Measurements from ENCODE around the gene PDIA4. TPM values are rescaled to one million over a fixed set of nuclear protein-coding genes. Genes with fewer than 3 reads are reported as not detected.

Gene PDIA4
- total and polyA plus RNA-seq, 7 donors = 9.8 to 29.2 (median 14.5) TPM

DNA sequence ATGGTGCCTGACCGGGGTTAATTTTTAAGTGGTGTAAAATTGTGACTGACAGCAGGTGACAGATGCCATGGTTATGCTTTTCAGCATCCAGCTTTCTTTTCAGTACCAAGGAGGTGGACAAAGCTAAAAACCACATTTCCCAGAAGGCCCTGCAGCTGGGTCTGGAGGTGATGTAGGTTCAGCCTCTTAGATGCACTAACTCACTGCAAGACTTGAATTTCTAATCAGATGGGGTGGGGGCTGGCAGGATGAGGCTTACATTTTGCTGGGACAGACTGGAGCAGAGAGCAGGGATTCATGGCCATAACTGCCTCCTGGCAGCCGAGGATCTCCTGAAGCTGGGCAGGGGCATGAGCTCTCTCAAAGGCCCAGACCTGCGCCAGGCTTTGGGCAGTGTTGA lies 52.4 kb downstream of the PDIA4 start:
- no peak for ATAC-seq
- H3K27ac ChIP-seq = no peak overlapping the region
- no peaks in the 10 kb centered on the region for H3K9me3 ChIP-seq
- intact Hi-C loops (cut with DNase I) = no loop called here
- no peak for TF ChIP-seq CTCF (IDR thresholded peaks at IDR 0.05)
- H3K4me3 ChIP-seq = no peak overlapping the region
- DNase-seq = peak in 1 of 2 donors; percentile 28
- WGBS, 3 donors = 46 to 76% (median 55%) methylated on average over 3 of the region's 3 CpGs
- H3K27me3 ChIP-seq (ENCODE audit: insufficient read depth in 3 of 3, low read length in 2 of 3) = peaks cover 0 to 10% (median 0%) of the 10 kb centered on the region in 3 donors
- H3K4me1 ChIP-seq = no peaks in the 10 kb centered on the region
- H3K36me3 ChIP-seq (ENCODE audit: insufficient read depth in 1 of 2, low read depth in 1 of 2) = no peaks in the 10 kb centered on the region

GRCh38 chr7:148973256-148973655 lies 55.0 kb downstream of the PDIA4 start:
- Histone ChIP-seq H3K9me3 (no peaks in the 10 kb centered on the region), H3K36me3 (ENCODE audit: insufficient read depth in 1 of 2, low read depth in 1 of 2) (no peaks in the 10 kb centered on the region), H3K4me3 (no peak overlapping the region), H3K27me3 (ENCODE audit: insufficient read depth in 3 of 3, low read length in 2 of 3) (peaks cover 0 to 4% (median 0%) of the 10 kb centered on the region in 3 donors), H3K27ac (no peak overlapping the region), H3K4me1 (no peaks in the 10 kb centered on the region)
- TF ChIP-seq CTCF (IDR thresholded peaks at IDR 0.05) = no peak
- ATAC-seq = no peak
- intact Hi-C loops (cut with DNase I) = no loop called here
- 59 to 73% (median 70%) methylated on average over 6 of the region's 6 CpGs for WGBS, 3 donors
- peak in 1 of 2 donors; percentile 13 for DNase-seq

DNA sequence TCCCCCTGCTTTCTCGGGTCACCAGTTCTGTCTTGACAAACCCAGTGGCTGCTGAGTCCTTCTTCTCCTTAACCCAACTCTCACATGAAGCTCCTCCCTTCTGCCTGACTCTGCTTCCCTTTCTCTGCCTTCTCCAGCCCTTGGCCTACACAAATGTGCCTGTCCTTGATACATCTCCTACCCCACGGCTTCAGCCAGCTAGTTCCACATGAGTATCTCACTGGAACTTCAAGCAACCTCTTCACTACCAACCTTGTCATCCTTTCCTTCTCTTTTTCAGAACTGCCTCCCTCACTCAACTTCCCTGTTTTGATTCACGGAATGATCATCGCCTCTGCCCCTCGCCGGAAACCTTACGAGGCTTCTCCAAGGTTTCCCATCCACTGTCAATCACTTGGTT lies 55.9 kb downstream of the PDIA4 start:
- WGBS, 3 donors = 75 to 79% (median 78%) methylated on average over 7 of the region's 7 CpGs
- Histone ChIP-seq H3K36me3 (ENCODE audit: insufficient read depth in 1 of 2, low read depth in 1 of 2) (no peaks in the 10 kb centered on the region), H3K4me3 (no peak overlapping the region), H3K4me1 (no peaks in the 10 kb centered on the region), H3K27ac (no peak overlapping the region), H3K27me3 (ENCODE audit: insufficient read depth in 3 of 3, low read length in 2 of 3) (no peaks in the 10 kb centered on the region), H3K9me3 (no peaks in the 10 kb centered on the region)
- intact Hi-C loops (cut with DNase I) = no loop called here
- TF ChIP-seq CTCF (IDR thresholded peaks at IDR 0.05) = no peak
- ATAC-seq (no peak), DNase-seq (peak in 1 of 2 donors; percentile 41)

DNA sequence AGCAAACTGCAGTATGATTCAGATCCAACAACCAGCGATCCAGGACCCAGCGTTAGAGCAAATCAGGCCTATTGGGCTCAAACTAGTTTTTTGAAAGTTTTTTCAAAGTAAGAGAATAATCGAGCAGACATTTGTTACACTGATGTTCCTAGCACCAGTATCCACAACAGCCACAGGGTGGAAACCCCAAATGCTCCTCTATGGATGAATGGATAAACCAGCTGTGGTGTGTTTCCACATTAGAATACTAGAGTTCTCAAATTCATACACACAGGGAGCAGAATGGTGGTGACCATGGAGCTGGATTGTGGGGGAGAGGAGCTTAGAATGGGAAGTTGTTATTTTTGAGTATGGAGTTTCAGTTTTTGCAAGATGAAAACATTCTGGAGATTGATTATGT lies 60.7 kb downstream of the PDIA4 start:
- whole genome bisulfite sequencing, 3 donors = 61 to 64% (median 62%) methylated on average over 3 of the region's 3 CpGs
- peaks cover 4% of the 10 kb centered on the region for H3K4me1 ChIP-seq

More for the DNA sequence above, 60.7 kb downstream of the PDIA4 start:
- intact Hi-C loops (cut with DNase I) = loop anchor here (2.0 to 10.0 kb wide), 4 partner anchors 273 to 465 kb away; partner anchors contain the start of gene CUL1 (in 1 of the 2)
- no peak overlapping the region for H3K4me3 ChIP-seq
- no peaks in the 10 kb centered on the region for H3K27me3 ChIP-seq (ENCODE audit: insufficient read depth in 3 of 3, low read length in 2 of 3)
- ATAC-seq (no peak), DNase-seq (no peak)
- H3K9me3 ChIP-seq = no peaks in the 10 kb centered on the region
- no peaks in the 10 kb centered on the region for H3K36me3 ChIP-seq (ENCODE audit: insufficient read depth in 1 of 2, low read depth in 1 of 2)
- H3K27ac ChIP-seq = no peak overlapping the region
- no peak for TF ChIP-seq CTCF (IDR thresholded peaks at IDR 0.05)
